Astrocyte (in vitro differentiated cells and primary cell): Measurements from ENCODE around the gene SYDE2. TPM values are rescaled to one million over a fixed set of nuclear protein-coding genes. Genes with fewer than 3 reads are reported as not detected.

ENCODE experiments used
- DNase-seq: peaks from one replicate; pipeline ENCODE4 v3.0.0-alpha.2; 2010; ENCODE audit warnings: low read depth
- FAIRE-seq: peaks from 2 replicates; lab custom pipeline; 2011; peaks lifted over from hg19 to GRCh38; lab: Jason Lieb, UNC
- H2AFZ ChIP-seq: 2 replicates; pipeline ENCODE4 v1.6.0; 2012; ENCODE audit warnings: low read depth, low read length, inconsistent platforms
- H3K27ac ChIP-seq: 2 replicates; pipeline ENCODE4 v1.5.1; 2011; ENCODE audit warnings: low read depth, low read length, inconsistent platforms
- H3K27me3 ChIP-seq: 2 replicates; pipeline ENCODE4 v1.6.0; 2011; ENCODE audit warnings: low read length, inconsistent platforms; ENCODE audit not compliant: insufficient read depth
- H3K36me3 ChIP-seq: 2 replicates; pipeline ENCODE4 v1.5.1; 2011; ENCODE audit warnings: low read length, inconsistent platforms; ENCODE audit not compliant: insufficient read depth
- H3K4me1 ChIP-seq: 2 replicates; pipeline ENCODE4 v1.5.1; 2011; ENCODE audit warnings: low read length, inconsistent platforms; ENCODE audit not compliant: insufficient read depth
- H3K4me2 ChIP-seq: 2 replicates; pipeline ENCODE4 v1.6.0; 2012; ENCODE audit warnings: low read length, inconsistent platforms
- H3K4me3 ChIP-seq: 2 replicates; pipeline ENCODE4 v1.5.1; 2011; ENCODE audit warnings: low read depth, mild to moderate bottlenecking, low read length, inconsistent platforms; ENCODE audit not compliant: insufficient read depth
- H3K79me2 ChIP-seq: 2 replicates; pipeline ENCODE4 v1.6.0; 2012; ENCODE audit warnings: mild to moderate bottlenecking, low read length, inconsistent platforms; ENCODE audit not compliant: insufficient read depth
- H3K9ac ChIP-seq: 2 replicates; pipeline ENCODE4 v1.6.0; 2012; ENCODE audit warnings: mild to moderate bottlenecking, low read length, inconsistent platforms
- H3K9me3 ChIP-seq: 2 replicates; pipeline ENCODE4 v1.5.1; 2012; ENCODE audit warnings: low read depth, mild to moderate bottlenecking, low read length, inconsistent platforms; ENCODE audit not compliant: insufficient read depth
- H4K20me1 ChIP-seq: 2 replicates; pipeline ENCODE4 v1.6.0; 2012; ENCODE audit warnings: low read length, inconsistent platforms; ENCODE audit not compliant: insufficient read depth
- H3K27ac Mint-ChIP-seq: one replicate; pipeline ENCODE4 v1.8.0; 2021; ENCODE audit warnings: mild to moderate bottlenecking, mixed read lengths; ENCODE audit not compliant: unreplicated experiment
- H3K27me3 Mint-ChIP-seq: one replicate; pipeline ENCODE4 v1.8.0; 2021; ENCODE audit warnings: low read depth, mixed read lengths; ENCODE audit not compliant: unreplicated experiment
- H3K36me3 Mint-ChIP-seq: one replicate; pipeline ENCODE4 v1.8.0; 2021; ENCODE audit warnings: low read depth, mixed read lengths; ENCODE audit not compliant: unreplicated experiment
- H3K4me1 Mint-ChIP-seq: one replicate; pipeline ENCODE4 v1.8.0; 2021; ENCODE audit warnings: low read depth, mixed read lengths; ENCODE audit not compliant: unreplicated experiment
- H3K4me3 Mint-ChIP-seq: one replicate; pipeline ENCODE4 v1.8.0; 2021; ENCODE audit warnings: mild to moderate bottlenecking, moderate library complexity, mixed read lengths; ENCODE audit not compliant: unreplicated experiment
- H3K9me3 Mint-ChIP-seq: one replicate; pipeline ENCODE4 v1.8.0; 2021; ENCODE audit warnings: mild to moderate bottlenecking, mixed read lengths; ENCODE audit not compliant: unreplicated experiment
- EZH2 ChIP-seq: IDR thresholded peaks from 2 replicates; pipeline ENCODE4 v1.6.1; 2012; ENCODE audit warnings: mild to moderate bottlenecking, low read length, inconsistent platforms; ENCODE audit not compliant: insufficient read depth
- total RNA-seq: library from RNA; stranded (reverse); gene quantifications from 2 replicates; pipeline ENCODE4 v1.2.1, GENCODE V29; 2021
- TF ChIP-seq, protein P1 (sequence below): IDR thresholded peaks from 2 replicates; pipeline ENCODE4 v1.5.1; 2011; ENCODE audit warnings: low read depth, mild to moderate bottlenecking, inconsistent platforms, low read length, moderate library complexity; ENCODE audit not compliant: insufficient read depth

Gene SYDE2
- total RNA-seq, 1 donor from 2014 or later = 9.9 TPM

DNA sequence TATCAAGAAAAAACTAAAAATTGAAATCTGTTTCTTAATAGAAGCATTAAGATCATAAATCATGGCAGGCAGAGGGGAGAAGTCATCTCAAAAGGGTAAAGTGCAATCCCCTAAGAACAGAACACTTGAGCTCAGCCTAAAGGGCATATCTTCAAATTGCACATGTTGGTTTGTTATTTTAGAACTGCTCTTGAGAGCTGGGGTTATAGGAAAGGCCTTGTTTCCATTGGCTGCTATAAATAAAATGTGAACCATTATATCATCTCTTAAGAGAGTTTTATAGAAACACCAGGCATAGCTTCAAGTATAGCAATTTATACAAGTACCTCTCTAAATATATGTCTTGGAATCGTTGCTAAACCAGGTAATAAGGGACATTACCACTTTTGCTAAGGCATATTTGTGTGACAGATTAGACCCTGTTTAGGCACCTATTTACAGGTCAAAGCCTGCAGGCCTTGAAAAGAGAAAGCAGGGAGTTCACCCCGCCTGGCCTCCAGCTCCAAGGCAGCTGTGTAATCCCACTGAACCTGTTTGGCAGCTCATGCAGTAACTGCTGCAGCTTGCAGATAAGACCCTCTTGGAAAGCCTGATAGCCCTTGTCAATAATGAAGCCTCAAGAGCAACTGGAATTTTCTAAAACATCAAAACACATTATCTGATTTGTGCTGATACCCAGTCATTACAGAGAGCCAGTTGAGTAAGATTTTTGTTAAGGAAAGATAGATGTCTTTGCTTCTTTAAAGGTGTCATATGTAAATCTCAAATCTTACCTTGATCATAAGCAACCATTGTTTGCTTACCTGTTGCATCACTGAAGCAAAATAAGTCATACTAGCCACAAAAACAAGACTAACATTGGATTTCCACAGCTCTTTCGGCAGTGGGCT, 24.2 kb upstream of the SYDE2 start:
- Histone ChIP-seq H3K9ac (no peak overlapping the region), H3K4me1 (no peaks in the 10 kb centered on the region), H3K36me3 (no peaks in the 10 kb centered on the region), H3K27me3 (peaks cover 5% of the 10 kb centered on the region), H3K9me3 (no peaks in the 10 kb centered on the region), H4K20me1 (no peaks in the 10 kb centered on the region), H3K4me3 (no peak overlapping the region), H3K4me2 (no peak overlapping the region), H2AFZ (no peak overlapping the region), H3K27ac (no peak overlapping the region), H3K79me2 (no peaks in the 10 kb centered on the region)
- no peak for TF ChIP-seq EZH2
- TF ChIP-seq, protein P1, sequence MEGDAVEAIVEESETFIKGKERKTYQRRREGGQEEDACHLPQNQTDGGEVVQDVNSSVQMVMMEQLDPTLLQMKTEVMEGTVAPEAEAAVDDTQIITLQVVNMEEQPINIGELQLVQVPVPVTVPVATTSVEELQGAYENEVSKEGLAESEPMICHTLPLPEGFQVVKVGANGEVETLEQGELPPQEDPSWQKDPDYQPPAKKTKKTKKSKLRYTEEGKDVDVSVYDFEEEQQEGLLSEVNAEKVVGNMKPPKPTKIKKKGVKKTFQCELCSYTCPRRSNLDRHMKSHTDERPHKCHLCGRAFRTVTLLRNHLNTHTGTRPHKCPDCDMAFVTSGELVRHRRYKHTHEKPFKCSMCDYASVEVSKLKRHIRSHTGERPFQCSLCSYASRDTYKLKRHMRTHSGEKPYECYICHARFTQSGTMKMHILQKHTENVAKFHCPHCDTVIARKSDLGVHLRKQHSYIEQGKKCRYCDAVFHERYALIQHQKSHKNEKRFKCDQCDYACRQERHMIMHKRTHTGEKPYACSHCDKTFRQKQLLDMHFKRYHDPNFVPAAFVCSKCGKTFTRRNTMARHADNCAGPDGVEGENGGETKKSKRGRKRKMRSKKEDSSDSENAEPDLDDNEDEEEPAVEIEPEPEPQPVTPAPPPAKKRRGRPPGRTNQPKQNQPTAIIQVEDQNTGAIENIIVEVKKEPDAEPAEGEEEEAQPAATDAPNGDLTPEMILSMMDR = no peak
- H3K4me3 Mint-ChIP-seq = no peak overlapping the region
- no peaks in the 10 kb centered on the region for H3K36me3 Mint-ChIP-seq
- DNase-seq (no peak), FAIRE-seq (no peak)
- H3K4me1 Mint-ChIP-seq = peaks cover 13% of the 10 kb centered on the region
- no peak overlapping the region for H3K27ac Mint-ChIP-seq
- no peaks in the 10 kb centered on the region for H3K27me3 Mint-ChIP-seq
- no peaks in the 10 kb centered on the region for H3K9me3 Mint-ChIP-seq

DNA sequence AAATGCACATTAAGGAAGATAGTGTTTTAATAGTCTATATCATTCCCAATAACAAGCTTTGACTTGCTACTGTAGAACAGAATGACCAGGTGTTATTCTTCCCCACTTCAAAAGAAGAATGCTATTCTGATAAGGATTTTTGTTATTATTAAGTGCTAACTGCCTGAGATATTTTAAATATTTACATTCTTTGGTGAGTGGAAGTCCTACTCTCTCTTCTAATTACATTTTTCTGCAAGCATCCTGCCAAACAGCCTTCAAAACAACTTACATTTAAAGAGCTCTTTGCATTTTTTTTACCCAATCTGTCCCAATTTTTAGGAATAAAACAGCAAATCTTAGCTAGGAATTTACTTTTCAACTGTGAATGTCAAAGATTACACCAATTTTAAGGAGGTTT, 23.5 kb upstream of the SYDE2 start:
- FAIRE-seq (no peak), DNase-seq (no peak)
- Mint-ChIP-seq H3K27me3 (no peaks in the 10 kb centered on the region), H3K4me1 (peaks cover 13% of the 10 kb centered on the region), H3K9me3 (no peaks in the 10 kb centered on the region), H3K36me3 (no peaks in the 10 kb centered on the region), H3K27ac (no peak overlapping the region), H3K4me3 (no peak overlapping the region)
- no peaks in the 10 kb centered on the region for H4K20me1 ChIP-seq
- no peaks in the 10 kb centered on the region for H3K9me3 ChIP-seq
- no peak overlapping the region for H2AFZ ChIP-seq
- no peak overlapping the region for H3K4me3 ChIP-seq
- H3K79me2 ChIP-seq = no peaks in the 10 kb centered on the region
- no peak overlapping the region for H3K4me2 ChIP-seq
- no peaks in the 10 kb centered on the region for H3K4me1 ChIP-seq
- no peak overlapping the region for H3K27ac ChIP-seq
- no peak overlapping the region for H3K9ac ChIP-seq
- peaks cover 5% of the 10 kb centered on the region for H3K27me3 ChIP-seq
- TF ChIP-seq, protein P1 = no peak
- no peak for TF ChIP-seq EZH2
- H3K36me3 ChIP-seq = no peaks in the 10 kb centered on the region

DNA sequence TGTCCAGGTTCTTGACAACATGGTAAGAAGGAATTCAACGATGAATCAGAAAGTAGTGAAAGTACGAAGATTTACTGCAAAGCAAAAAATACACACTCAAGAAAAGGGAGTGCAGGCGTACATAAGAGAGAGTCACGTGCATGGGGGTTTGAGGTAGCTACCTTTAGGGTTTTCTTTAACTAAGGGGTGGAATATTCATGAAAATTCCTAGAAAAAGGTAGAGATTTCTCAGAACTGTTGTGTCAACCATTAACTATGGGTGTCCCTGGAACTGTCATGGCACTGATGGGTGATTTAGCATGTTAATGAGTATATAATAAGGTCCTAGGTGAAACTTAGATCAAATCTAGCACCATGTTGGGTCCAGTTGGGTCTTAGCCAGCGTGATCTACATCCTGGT, 22.5 kb upstream of the SYDE2 start:
- Histone ChIP-seq H3K27me3 (peaks cover 5% of the 10 kb centered on the region), H4K20me1 (no peaks in the 10 kb centered on the region), H3K4me3 (no peak overlapping the region), H3K36me3 (no peaks in the 10 kb centered on the region), H3K27ac (no peak overlapping the region), H3K4me2 (no peak overlapping the region), H3K9ac (no peak overlapping the region), H3K9me3 (no peaks in the 10 kb centered on the region), H2AFZ (no peak overlapping the region), H3K79me2 (no peaks in the 10 kb centered on the region), H3K4me1 (no peaks in the 10 kb centered on the region)
- Mint-ChIP-seq H3K4me1 (peaks cover 13% of the 10 kb centered on the region), H3K4me3 (no peak overlapping the region), H3K27ac (no peak overlapping the region), H3K36me3 (no peaks in the 10 kb centered on the region), H3K9me3 (no peaks in the 10 kb centered on the region), H3K27me3 (no peaks in the 10 kb centered on the region)
- TF ChIP-seq, protein P1 = no peak
- FAIRE-seq (no peak), DNase-seq (no peak)
